ENCODE data around the gene SUV39H2.

The SUV39H2 gene, protein sequence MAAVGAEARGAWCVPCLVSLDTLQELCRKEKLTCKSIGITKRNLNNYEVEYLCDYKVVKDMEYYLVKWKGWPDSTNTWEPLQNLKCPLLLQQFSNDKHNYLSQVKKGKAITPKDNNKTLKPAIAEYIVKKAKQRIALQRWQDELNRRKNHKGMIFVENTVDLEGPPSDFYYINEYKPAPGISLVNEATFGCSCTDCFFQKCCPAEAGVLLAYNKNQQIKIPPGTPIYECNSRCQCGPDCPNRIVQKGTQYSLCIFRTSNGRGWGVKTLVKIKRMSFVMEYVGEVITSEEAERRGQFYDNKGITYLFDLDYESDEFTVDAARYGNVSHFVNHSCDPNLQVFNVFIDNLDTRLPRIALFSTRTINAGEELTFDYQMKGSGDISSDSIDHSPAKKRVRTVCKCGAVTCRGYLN

DNA sequence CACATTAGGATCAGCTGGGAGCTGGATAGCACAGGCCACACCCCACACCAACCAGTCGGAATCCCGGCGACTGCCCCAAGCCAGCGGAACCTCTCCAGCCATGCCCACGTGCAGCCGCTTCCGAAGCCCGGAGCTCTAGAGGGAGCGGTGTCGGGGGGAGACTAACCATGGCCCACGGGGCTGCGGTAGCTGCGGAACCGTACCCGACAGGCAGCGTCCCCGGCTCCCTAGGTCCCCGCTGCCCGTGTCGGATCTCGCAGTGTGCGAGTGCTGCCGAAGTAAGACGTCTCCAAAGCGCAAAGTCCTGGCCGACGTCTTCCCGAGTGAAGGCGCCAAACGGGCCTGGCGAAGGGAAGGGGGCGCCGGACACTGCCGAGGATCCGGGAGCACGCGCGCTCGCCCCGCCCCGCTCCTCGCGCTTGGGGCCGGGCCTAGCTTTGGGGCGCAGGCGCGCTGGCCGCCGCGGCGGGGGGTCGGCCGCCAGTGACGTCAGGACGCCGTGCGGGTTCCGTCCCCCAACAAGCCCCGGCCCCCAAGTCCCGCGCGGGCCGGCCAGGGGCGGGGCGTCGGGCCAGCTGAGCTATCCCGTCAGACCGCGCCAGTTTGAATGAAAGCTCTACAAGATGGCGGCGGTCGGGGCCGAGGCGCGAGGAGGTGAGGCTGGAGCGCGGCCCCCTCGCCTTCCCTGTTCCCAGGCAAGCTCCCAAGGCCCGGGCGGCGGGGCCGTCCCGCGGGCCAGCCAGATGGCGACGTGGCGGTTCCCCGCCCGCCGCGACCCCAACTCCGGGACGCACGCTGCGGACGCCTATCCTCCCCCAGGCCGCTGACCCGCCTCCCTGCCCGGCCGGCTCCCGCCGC lies at the start of gene SUV39H2:
Gene SUV39H2 (plus strand): TSS at position 601 of the 858 bp plus-strand sequence. CDS start 23 bp downstream, at position 624.
- peak within 1 kb of the TSS; percentile 94 for H3K27ac Mint-ChIP-seq
- peaks cover 28% of the 10 kb centered on the region for H3K36me3 Mint-ChIP-seq (ENCODE audit: low read depth)
- peaks cover 41% of the 10 kb centered on the region for H3K4me1 Mint-ChIP-seq (ENCODE audit: low read depth)
- no peaks in the 10 kb centered on the region for H3K27me3 Mint-ChIP-seq
- H3K9me3 Mint-ChIP-seq: no peaks in the 10 kb centered on the region
- intact Hi-C loops (cut with micrococcal nuclease): loop anchor here (1.0 to 2.0 kb wide), 4 partner anchors 40 to 274 kb away; partner anchors contain the start of genes CDNF, DCLRE1C, HSPA14 and MSANTD7
- peak within 1 kb of the TSS; percentile 97 for H3K4me3 Mint-ChIP-seq

DNA sequence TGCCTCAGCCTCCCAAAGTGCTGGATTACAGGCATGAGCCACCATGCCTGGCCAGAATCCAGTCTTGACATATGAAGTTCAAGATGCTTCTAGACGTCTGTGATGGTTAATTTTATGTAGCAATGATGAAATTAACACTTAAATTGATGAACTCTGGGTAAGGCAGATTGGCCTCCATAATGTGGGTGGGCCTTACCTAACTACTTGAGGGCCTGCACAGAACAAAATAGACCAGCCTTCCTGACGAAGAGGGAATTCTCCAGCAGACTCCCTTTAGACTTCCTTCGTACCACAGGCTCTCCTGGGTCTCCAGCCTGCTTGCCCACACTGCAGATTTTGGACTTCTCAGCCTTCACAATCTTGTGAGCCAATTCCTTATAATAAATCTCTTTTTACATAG lies 45.6 kb upstream of the SUV39H2 start:
- Mint-ChIP-seq H3K4me1 (ENCODE audit: low read depth) (no peaks in the 10 kb centered on the region), H3K27ac (no peak overlapping the region), H3K9me3 (no peaks in the 10 kb centered on the region), H3K4me3 (no peak overlapping the region), H3K36me3 (ENCODE audit: low read depth) (peaks cover 2% of the 10 kb centered on the region), H3K27me3 (no peaks in the 10 kb centered on the region)
- intact Hi-C loops (cut with micrococcal nuclease): no loop called here

DNA sequence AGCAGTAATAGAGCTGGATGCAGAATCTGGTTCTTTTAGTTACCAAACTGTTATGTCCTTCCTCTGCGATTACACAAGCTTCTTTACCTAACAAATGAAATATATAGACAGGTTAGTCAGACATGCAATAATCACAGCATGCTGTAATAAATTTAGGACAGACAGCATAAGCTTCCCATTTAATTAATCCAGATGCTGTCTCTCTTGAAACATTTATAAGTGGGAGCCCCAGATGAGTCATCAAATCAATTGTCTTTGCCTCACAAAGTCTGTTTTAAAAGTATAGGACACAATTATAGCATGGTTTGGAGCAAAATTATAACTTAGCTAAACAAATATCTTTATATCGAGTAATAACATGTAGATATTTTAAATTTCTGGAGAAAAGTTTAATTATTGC lies 42.5 kb upstream of the SUV39H2 start:
- H3K9me3 Mint-ChIP-seq: no peaks in the 10 kb centered on the region
- H3K27me3 Mint-ChIP-seq: no peaks in the 10 kb centered on the region
- H3K36me3 Mint-ChIP-seq (ENCODE audit: low read depth): peaks cover 19% of the 10 kb centered on the region
- peaks cover 8% of the 10 kb centered on the region for H3K4me1 Mint-ChIP-seq (ENCODE audit: low read depth)
- no peak overlapping the region for H3K27ac Mint-ChIP-seq
- intact Hi-C loops (cut with micrococcal nuclease): loop anchor here (5.0 kb wide), 2 partner anchors 261 to 299 kb away; partner anchors contain the start of gene RPP38
- no peak overlapping the region for H3K4me3 Mint-ChIP-seq

DNA sequence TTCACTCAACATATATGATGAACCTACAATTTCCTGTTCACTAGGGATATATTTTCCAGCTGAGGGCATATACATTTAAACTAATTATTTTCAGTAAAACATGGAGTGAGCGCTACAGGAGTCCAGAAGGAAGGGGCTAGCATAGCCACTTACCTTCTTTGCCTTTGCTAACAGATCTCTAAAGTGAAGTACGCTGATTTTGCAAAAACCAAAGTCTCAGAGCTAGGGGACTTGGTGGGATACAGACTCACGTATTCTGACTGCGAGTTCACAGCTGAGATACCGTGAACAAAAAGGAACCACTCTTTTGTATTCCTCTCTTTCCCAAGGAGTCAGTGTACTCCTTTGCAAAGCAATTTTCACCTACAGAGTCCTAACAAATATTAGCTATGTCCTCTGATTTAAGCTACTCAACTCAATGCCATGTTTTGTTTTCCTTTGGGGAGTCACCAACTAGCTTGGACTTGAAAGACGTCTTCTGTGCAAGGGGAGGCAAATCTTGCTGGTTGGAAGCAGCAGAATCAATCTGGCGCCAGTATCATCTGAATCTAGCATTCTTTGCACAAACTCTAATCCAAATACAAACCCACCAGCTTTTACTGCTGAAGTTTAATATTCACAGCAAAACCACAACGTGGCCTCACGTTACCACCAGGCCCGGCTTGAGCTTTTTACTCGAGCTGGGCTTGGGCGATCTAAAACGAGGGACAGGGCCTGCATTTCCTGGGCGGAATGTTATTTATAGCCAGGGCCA lies 41.5 kb upstream of the SUV39H2 start:
- Mint-ChIP-seq H3K4me3 (peak overlapping the region; percentile 96), H3K4me1 (ENCODE audit: low read depth) (peaks cover 8% of the 10 kb centered on the region), H3K27me3 (no peaks in the 10 kb centered on the region), H3K36me3 (ENCODE audit: low read depth) (peaks cover 29% of the 10 kb centered on the region), H3K27ac (peak overlapping the region; percentile 95), H3K9me3 (no peaks in the 10 kb centered on the region)
- intact Hi-C loops (cut with micrococcal nuclease): loop anchor here (5.0 kb wide), 2 partner anchors 260 to 300 kb away; partner anchors contain the start of gene RPP38

DNA sequence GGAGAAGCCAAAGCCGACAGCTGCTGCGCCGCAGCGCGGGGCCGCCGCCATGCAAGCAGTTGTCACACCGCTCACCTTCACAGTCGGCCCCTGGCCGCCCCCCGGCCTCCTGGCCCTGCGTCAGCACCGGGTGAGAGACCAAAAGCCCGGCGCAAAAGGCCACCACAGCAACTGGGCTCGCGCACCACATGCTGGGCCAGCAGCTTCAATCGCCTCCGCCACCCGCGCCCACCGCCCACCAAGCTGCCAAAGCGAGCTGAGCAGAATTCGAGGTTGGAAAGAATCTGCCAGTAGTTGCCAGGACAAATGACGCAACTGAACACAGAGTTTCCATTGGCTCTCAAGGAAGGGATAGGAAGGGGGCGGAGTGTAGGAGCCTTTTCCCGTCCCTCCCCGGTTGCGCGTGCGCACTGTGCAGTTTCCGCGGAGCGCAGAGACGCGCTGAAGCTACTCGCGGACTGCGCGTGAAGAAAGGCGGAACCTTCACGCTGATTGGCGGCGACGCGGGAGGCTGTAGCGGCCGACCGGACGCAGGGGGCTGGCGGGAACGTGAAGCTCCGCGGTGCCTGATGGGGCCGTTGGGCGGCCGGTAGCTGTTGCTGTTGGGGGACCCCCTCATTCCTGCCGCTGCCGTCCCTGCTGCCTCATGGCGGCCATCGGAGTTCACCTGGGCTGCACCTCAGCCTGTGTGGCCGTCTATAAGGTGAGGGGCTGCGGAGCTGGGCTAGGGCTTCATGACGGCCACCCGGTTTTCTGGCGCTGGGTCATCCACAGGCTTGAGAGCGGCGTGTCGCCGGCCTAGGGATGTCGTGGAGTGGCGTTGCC lies 40.7 kb upstream of the SUV39H2 start, which contains the start of the genes CDNF, HSPA14 and MSANTD7:
Gene CDNF (minus strand): TSS at position 281 of the 825 bp plus-strand sequence. CDS start 91 bp downstream, at position 190.
Gene HSPA14 (plus strand): TSS at position 550 of the 825 bp plus-strand sequence. CDS start 97 bp downstream, at position 647.
Gene MSANTD7 (plus strand): TSS at position 550 of the 825 bp plus-strand sequence. CDS start 3,979 bp downstream, outside the sequence.
- Mint-ChIP-seq H3K27ac (peak within 1 kb of the TSS; percentile 95), H3K36me3 (ENCODE audit: low read depth) (peaks cover 37% of the 10 kb centered on the region)

DNA sequence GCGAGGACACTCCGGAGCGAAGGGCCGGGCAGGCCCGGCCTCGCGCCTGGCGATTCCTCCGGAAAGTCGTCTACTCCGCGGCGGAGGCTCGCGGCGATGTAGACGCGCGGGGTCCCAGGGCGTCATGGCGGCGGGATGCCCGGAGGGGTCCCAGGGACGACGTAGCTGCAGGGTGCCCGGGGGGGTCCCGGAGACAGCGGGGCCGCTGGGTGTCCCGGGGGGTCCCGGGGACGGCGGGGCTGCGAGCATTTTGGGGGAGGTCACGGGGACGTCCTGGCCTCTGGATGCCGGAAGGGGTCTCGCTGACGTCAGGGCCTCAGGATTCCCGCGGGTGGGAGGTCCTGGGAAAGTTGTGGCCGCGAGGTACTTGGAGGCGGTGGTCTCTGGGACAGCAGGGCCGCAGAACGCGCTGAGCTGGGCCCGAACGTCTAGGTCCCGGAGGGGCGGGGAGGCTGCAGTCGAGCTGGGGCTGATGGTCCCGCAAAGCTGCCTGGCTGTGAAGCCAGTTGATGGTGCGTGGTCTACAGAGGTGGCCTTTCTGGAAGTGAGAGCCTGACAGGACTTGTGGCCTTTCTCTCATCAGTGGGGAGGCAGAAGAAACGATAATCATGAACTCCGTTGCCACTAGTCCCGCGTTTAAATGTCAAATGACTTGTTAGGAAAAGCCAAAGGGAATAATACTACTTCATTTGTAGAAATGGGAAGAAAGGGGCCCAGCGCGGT lies 39.9 kb upstream of the SUV39H2 start:
- Mint-ChIP-seq H3K27ac (peak overlapping the region; percentile 95), H3K4me1 (ENCODE audit: low read depth) (peaks cover 8% of the 10 kb centered on the region), H3K36me3 (ENCODE audit: low read depth) (peaks cover 45% of the 10 kb centered on the region), H3K4me3 (peak overlapping the region; percentile 96), H3K27me3 (no peaks in the 10 kb centered on the region), H3K9me3 (no peaks in the 10 kb centered on the region)
- intact Hi-C loops (cut with micrococcal nuclease): loop anchor here (1.0 to 5.0 kb wide), 5 partner anchors 40 to 330 kb away; partner anchors contain the start of genes NMT2, RPP38 and SUV39H2

More for the DNA sequence above, 40.7 kb upstream of the SUV39H2 start, which contains the start of the genes CDNF, HSPA14 and MSANTD7:
- intact Hi-C loops (cut with micrococcal nuclease): loop anchor here (1.0 to 5.0 kb wide), 5 partner anchors 40 to 331 kb away; partner anchors contain the start of genes NMT2, RPP38 and SUV39H2
- H3K4me1 Mint-ChIP-seq (ENCODE audit: low read depth): peaks cover 8% of the 10 kb centered on the region
- no peaks in the 10 kb centered on the region for H3K27me3 Mint-ChIP-seq
- H3K9me3 Mint-ChIP-seq: no peaks in the 10 kb centered on the region
- H3K4me3 Mint-ChIP-seq: peak within 1 kb of the TSS; percentile 96

DNA sequence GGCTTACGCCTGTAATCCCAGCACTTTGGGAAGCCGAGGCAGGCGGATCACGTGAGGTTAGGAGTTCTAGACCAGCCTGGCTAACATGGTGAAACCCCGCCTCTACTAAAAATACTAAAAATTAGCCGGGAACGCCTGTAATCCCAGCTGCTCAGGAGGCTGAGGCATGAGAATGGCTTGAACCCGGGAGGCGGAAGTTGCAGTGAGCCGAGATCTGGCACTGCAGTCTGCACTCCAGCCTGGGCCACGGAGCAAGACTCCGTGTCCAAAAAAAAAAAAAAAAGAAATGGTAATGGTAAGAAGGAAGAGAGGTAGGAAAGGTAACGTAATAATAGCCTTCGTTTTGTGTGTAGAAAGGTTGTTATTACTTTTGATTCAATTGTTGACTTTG lies 39.4 kb upstream of the SUV39H2 start:
- Mint-ChIP-seq H3K9me3 (no peaks in the 10 kb centered on the region), H3K4me1 (ENCODE audit: low read depth) (peaks cover 8% of the 10 kb centered on the region), H3K36me3 (ENCODE audit: low read depth) (peaks cover 50% of the 10 kb centered on the region), H3K4me3 (peak overlapping the region; percentile 96), H3K27ac (peak overlapping the region; percentile 95), H3K27me3 (no peaks in the 10 kb centered on the region)
- intact Hi-C loops (cut with micrococcal nuclease): loop anchor here (2.0 to 5.0 kb wide), 4 partner anchors 234 to 330 kb away; partner anchors contain the start of genes NMT2 and RPP38

DNA sequence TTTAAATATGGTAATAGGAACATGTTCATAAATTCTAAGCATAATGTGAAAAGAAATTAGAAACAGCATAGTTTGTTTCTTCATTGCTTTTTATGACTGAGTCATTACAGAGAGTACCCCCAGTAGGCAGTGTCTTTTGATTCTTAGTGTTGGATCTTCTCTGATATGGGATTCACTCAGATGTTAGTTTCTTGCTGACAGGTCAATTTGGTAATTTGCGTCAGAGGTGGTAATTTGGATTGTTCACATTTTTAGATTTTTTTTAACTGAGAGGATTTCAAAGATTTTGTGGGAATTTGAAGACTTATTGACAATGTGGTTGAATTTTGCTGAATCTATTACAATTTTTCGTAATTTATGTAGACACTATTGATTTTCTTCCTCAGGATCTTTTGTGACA lies 38.5 kb upstream of the SUV39H2 start:
- peaks cover 8% of the 10 kb centered on the region for H3K4me1 Mint-ChIP-seq (ENCODE audit: low read depth)
- peaks cover 59% of the 10 kb centered on the region for H3K36me3 Mint-ChIP-seq (ENCODE audit: low read depth)
- H3K4me3 Mint-ChIP-seq: no peak overlapping the region
- no peaks in the 10 kb centered on the region for H3K9me3 Mint-ChIP-seq
- intact Hi-C loops (cut with micrococcal nuclease): loop anchor here (5.0 kb wide), 1 partner anchor 112 kb away; the partner anchor contains the start of gene DCLRE1C
- H3K27me3 Mint-ChIP-seq: no peaks in the 10 kb centered on the region
- no peak overlapping the region for H3K27ac Mint-ChIP-seq

DNA sequence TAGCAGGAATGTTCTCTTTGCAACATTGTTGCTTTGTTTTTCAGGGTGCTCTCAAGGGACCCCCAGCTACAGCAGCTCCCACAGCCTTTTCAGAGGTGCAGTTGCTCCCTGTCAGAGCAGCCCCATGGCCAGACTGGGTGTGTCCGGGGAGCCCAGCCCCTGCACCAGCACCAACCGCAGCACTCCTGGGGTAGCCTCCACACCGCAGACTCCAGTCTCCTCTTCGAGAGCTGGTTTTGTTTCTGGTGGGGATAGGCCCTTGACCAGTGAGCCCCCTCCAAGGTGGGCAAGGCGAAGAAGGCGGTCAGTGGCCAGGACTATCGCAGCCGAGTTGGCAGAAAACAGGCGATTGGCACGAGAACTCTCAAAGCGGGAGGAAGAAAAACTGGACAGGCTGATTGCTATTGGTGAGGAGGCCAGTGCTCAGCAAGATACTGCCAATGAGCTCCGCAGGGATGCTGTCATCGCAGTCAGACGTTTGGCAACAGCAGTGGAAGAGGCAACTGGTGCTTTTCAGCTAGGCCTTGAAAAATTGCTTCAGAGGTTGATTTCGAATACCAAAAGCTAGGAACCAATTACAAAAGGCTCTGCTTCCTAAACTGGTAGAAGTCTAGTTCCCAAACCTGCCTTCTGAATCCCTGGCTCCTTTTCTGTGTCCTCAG lies 35.2 kb upstream of the SUV39H2 start:
- Mint-ChIP-seq H3K9me3 (no peaks in the 10 kb centered on the region), H3K27ac (no peak overlapping the region), H3K4me3 (no peak overlapping the region), H3K36me3 (ENCODE audit: low read depth) (peaks cover 57% of the 10 kb centered on the region), H3K27me3 (no peaks in the 10 kb centered on the region), H3K4me1 (ENCODE audit: low read depth) (peaks cover 8% of the 10 kb centered on the region)
- intact Hi-C loops (cut with micrococcal nuclease): loop anchor here (5.0 kb wide), 1 partner anchor 109 kb away; the partner anchor contains the start of gene DCLRE1C

DNA sequence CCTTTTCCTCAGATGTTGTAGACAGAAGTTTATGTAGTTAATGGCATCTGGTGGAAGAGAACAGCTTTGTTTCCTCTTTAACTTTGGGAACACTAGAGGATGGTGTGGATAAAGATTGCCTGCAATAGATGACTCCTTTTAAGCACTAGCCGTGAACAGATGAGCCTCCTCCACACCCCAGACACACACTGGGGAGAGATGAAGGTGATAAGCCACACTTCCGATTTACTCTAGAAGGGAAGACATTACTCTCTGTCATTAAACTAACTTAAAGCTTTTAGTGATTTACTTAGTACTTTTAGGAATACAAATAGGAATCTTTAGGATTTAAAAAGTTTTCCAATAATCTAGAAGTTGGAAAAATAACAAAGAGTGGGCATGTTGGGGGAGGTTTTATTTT lies 33.7 kb upstream of the SUV39H2 start:
- Mint-ChIP-seq H3K4me1 (ENCODE audit: low read depth) (no peaks in the 10 kb centered on the region), H3K9me3 (no peaks in the 10 kb centered on the region), H3K4me3 (no peak overlapping the region), H3K36me3 (ENCODE audit: low read depth) (peaks cover 60% of the 10 kb centered on the region), H3K27me3 (no peaks in the 10 kb centered on the region), H3K27ac (no peak overlapping the region)
- intact Hi-C loops (cut with micrococcal nuclease): loop anchor here (5.0 kb wide), 1 partner anchor 107 kb away; the partner anchor contains the start of gene DCLRE1C

DNA sequence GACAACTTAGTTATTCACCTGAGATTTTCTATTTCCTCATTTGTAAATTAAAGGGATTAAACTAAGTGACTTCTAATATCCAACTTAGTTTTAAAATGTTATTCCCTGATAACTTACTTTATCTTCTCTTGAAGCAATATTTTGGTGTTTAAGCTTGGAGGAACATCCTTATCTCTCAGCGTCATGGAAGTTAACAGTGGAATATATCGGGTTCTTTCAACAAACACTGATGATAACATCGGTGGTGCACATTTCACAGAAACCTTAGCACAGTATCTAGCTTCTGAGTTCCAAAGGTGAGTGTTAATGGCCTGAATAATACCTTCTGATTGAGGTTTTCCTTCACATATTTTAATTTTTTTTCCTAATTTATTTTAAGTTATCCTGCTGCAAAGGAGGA lies 26.4 kb upstream of the SUV39H2 start:
- Mint-ChIP-seq H3K27me3 (no peaks in the 10 kb centered on the region), H3K9me3 (no peaks in the 10 kb centered on the region), H3K4me1 (ENCODE audit: low read depth) (no peaks in the 10 kb centered on the region), H3K27ac (no peak overlapping the region), H3K4me3 (no peak overlapping the region), H3K36me3 (ENCODE audit: low read depth) (peaks cover 62% of the 10 kb centered on the region)
- intact Hi-C loops (cut with micrococcal nuclease): no loop called here
